ENCODE results near the gene BOLA1. TPM values are rescaled to one million over a fixed set of nuclear protein-coding genes. Genes with fewer than 3 reads are reported as not detected.

Gene BOLA1
- total and polyA plus RNA-seq, 9 donors = 11.8 to 17.6 (median 14.4) TPM

GRCh38 chr1:149915429-149916192, 16.2 kb downstream of the BOLA1 start:
- 55% methylated on average over 5 of the region's 11 CpGs for WGBS (ENCODE audit: insufficient coverage)
- DNase-seq = no peak

GRCh38 chr1:149916193-149916897, 17.0 kb downstream of the BOLA1 start:
- H3K36me3 ChIP-seq (ENCODE audit: control insufficient read depth, insufficient read depth, low read length) = no peaks in the 10 kb centered on the region
- DNase-seq = no peak
- H3K9me3 ChIP-seq (replicated peaks; ENCODE audit: control insufficient read depth, low read depth, low read length) = no peaks in the 10 kb centered on the region
- peaks cover 16% of the 10 kb centered on the region for H3K4me1 ChIP-seq (ENCODE audit: control insufficient read depth, insufficient read depth, low read length)
- peaks cover 5% of the 10 kb centered on the region for H3K27me3 ChIP-seq (ENCODE audit: control insufficient read depth, insufficient read depth, low read length)
- WGBS (ENCODE audit: insufficient coverage) = no CpG with 5 or more reads among the region's 9 CpGs
- H3K4me3 ChIP-seq (ENCODE audit: low read length) = peak overlapping the region; percentile 47
- no peak overlapping the region for H3K27ac ChIP-seq (ENCODE audit: low read length)

More at GRCh38 chr1:149915429-149916192, 16.2 kb downstream of the BOLA1 start:
- Histone ChIP-seq H3K4me3 (ENCODE audit: low read length) (no peak overlapping the region), H3K9me3 (replicated peaks; ENCODE audit: control insufficient read depth, low read depth, low read length) (no peaks in the 10 kb centered on the region), H3K27ac (ENCODE audit: low read length) (no peak overlapping the region), H3K36me3 (ENCODE audit: control insufficient read depth, insufficient read depth, low read length) (peaks cover 1% of the 10 kb centered on the region), H3K4me1 (ENCODE audit: control insufficient read depth, insufficient read depth, low read length) (peaks cover 16% of the 10 kb centered on the region), H3K27me3 (ENCODE audit: control insufficient read depth, insufficient read depth, low read length) (peaks cover 5% of the 10 kb centered on the region)

DNA sequence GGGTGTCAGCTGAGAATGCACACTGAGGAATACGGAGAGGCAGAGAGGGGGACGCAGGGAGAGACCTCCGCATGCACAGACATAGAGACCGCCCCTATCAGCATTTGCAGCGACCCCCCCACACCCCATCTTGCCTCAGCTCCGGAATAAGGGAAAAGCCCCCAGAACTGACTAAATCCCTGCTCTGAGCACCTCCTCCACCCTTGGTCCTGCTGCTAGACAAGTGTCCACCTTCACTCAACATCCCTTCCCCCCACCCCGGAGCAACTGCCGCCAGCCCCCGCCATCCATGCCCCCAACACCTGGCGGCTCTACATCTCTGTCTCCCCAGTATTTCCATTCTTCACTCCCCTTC, 17.5 kb downstream of the BOLA1 start:
- peaks cover 16% of the 10 kb centered on the region for H3K4me1 ChIP-seq (ENCODE audit: control insufficient read depth, insufficient read depth, low read length)
- peak overlapping the region; percentile 47 for H3K4me3 ChIP-seq (ENCODE audit: low read length)
- WGBS (ENCODE audit: insufficient coverage) = 2% methylated on average over 9 of the region's 10 CpGs
- H3K27ac ChIP-seq (ENCODE audit: low read length) = no peak overlapping the region
- no peaks in the 10 kb centered on the region for H3K9me3 ChIP-seq (replicated peaks; ENCODE audit: control insufficient read depth, low read depth, low read length)
- H3K27me3 ChIP-seq (ENCODE audit: control insufficient read depth, insufficient read depth, low read length) = peaks cover 5% of the 10 kb centered on the region
- no peaks in the 10 kb centered on the region for H3K36me3 ChIP-seq (ENCODE audit: control insufficient read depth, insufficient read depth, low read length)
- no peak for DNase-seq

DNA sequence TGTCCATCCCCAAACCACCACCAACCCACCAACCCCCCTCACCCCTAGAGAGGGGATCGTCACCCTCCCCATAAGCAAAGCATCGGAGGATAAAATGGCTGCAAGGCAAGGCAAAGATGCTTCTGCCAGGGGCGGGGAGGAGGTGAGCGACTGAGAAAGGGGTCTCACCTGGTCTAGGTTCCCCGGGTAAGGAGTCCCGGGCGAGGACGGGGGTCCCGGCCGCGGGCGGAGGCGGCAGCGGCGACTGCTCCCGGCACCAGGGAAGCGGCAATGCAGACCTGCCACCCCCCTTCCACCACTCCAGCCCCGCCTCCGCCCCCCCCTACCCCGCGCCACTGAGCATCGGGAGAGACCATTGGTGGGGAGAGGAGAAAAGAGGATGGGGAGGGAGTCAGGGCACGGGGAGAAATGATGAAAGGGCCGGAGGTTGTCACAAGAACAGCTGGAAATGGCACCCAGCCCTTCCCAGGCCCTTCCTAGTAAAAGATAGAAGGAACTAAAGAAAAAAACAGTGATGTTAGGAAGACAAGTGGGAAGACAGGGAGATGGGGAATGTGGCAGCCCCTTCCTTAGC, 18.3 kb downstream of the BOLA1 start, which contains the start of gene SV2A:
Gene SV2A, minus strand, starts transcription at position 274 of the 574 bp plus-strand sequence. CDS start 4,004 bp downstream, outside the sequence.
- peak; percentile 75 for DNase-seq
- no peak within 1 kb of the TSS for H3K27ac ChIP-seq (ENCODE audit: low read length)
- H3K9me3 ChIP-seq (replicated peaks; ENCODE audit: control insufficient read depth, low read depth, low read length) = no peaks in the 10 kb centered on the region
- H3K4me1 ChIP-seq (ENCODE audit: control insufficient read depth, insufficient read depth, low read length) = peaks cover 16% of the 10 kb centered on the region
- peaks cover 5% of the 10 kb centered on the region for H3K27me3 ChIP-seq (ENCODE audit: control insufficient read depth, insufficient read depth, low read length)
- peak within 1 kb of the TSS; percentile 47 for H3K4me3 ChIP-seq (ENCODE audit: low read length)
- WGBS (ENCODE audit: insufficient coverage) = 0% methylated on average over 1 of the region's 24 CpGs
- H3K36me3 ChIP-seq (ENCODE audit: control insufficient read depth, insufficient read depth, low read length) = peaks cover 5% of the 10 kb centered on the region

DNA sequence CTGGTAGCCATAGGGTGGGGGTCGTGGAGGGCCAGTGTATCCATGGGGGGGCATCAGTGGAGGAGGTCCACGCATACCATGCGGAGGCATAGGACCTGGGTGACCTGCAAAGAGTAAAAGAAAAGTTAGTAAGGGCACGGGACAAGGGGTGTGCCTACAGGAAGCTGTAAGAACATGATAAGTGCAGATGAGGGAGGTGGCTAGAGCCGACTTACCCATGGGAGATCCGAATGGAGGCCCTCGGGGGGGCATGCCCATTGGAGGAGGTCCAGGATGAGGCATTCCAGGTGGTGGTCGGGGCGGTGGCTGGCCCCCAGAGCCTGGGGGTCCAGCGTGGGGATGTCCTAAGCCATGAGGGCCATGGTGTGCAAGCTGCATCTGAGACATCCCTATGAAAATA, 24.3 kb downstream of the BOLA1 start:
- Histone ChIP-seq H3K27me3 (ENCODE audit: control insufficient read depth, insufficient read depth, low read length) (no peaks in the 10 kb centered on the region), H3K27ac (ENCODE audit: low read length) (no peak overlapping the region), H3K36me3 (ENCODE audit: control insufficient read depth, insufficient read depth, low read length) (peaks cover 43% of the 10 kb centered on the region), H3K4me3 (ENCODE audit: low read length) (no peak overlapping the region), H3K9me3 (replicated peaks; ENCODE audit: control insufficient read depth, low read depth, low read length) (no peaks in the 10 kb centered on the region), H3K4me1 (ENCODE audit: control insufficient read depth, insufficient read depth, low read length) (peaks cover 17% of the 10 kb centered on the region)
- WGBS (ENCODE audit: insufficient coverage) = 89% methylated on average over 5 of the region's 10 CpGs
- DNase-seq = no peak

GRCh38 chr1:149925345-149925744, 26.0 kb downstream of the BOLA1 start:
- DNase-seq = no peak
- no peaks in the 10 kb centered on the region for H3K27me3 ChIP-seq (ENCODE audit: control insufficient read depth, insufficient read depth, low read length)
- peaks cover 51% of the 10 kb centered on the region for H3K36me3 ChIP-seq (ENCODE audit: control insufficient read depth, insufficient read depth, low read length)
- peaks cover 31% of the 10 kb centered on the region for H3K4me1 ChIP-seq (ENCODE audit: control insufficient read depth, insufficient read depth, low read length)
- WGBS (ENCODE audit: insufficient coverage) = 100% methylated on average over 2 of the region's 3 CpGs
- no peak overlapping the region for H3K27ac ChIP-seq (ENCODE audit: low read length)
- H3K4me3 ChIP-seq (ENCODE audit: low read length) = no peak overlapping the region
- H3K9me3 ChIP-seq (replicated peaks; ENCODE audit: control insufficient read depth, low read depth, low read length) = no peaks in the 10 kb centered on the region

- WGBS (ENCODE audit: insufficient coverage) = 60% methylated on average over 1 of the region's 2 CpGs
- Histone ChIP-seq H3K27me3 (ENCODE audit: control insufficient read depth, insufficient read depth, low read length) (no peaks in the 10 kb centered on the region), H3K36me3 (ENCODE audit: control insufficient read depth, insufficient read depth, low read length) (peaks cover 51% of the 10 kb centered on the region), H3K27ac (ENCODE audit: low read length) (no peak overlapping the region), H3K4me1 (ENCODE audit: control insufficient read depth, insufficient read depth, low read length) (peaks cover 31% of the 10 kb centered on the region), H3K4me3 (ENCODE audit: low read length) (no peak overlapping the region), H3K9me3 (replicated peaks; ENCODE audit: control insufficient read depth, low read depth, low read length) (no peaks in the 10 kb centered on the region)
- DNase-seq = no peak
These were observed 26.4 kb downstream of the BOLA1 start for GRCh38 chr1:149925751-149926150.

GRCh38 chr1:149926296-149926695, 26.9 kb downstream of the BOLA1 start:
- Histone ChIP-seq H3K27ac (ENCODE audit: low read length) (no peak overlapping the region), H3K27me3 (ENCODE audit: control insufficient read depth, insufficient read depth, low read length) (no peaks in the 10 kb centered on the region), H3K4me1 (ENCODE audit: control insufficient read depth, insufficient read depth, low read length) (peaks cover 31% of the 10 kb centered on the region), H3K4me3 (ENCODE audit: low read length) (no peak overlapping the region), H3K9me3 (replicated peaks; ENCODE audit: control insufficient read depth, low read depth, low read length) (no peaks in the 10 kb centered on the region), H3K36me3 (ENCODE audit: control insufficient read depth, insufficient read depth, low read length) (peaks cover 51% of the 10 kb centered on the region)
- DNase-seq = no peak
- WGBS (ENCODE audit: insufficient coverage) = 90% methylated on average over 8 of the region's 9 CpGs

DNA sequence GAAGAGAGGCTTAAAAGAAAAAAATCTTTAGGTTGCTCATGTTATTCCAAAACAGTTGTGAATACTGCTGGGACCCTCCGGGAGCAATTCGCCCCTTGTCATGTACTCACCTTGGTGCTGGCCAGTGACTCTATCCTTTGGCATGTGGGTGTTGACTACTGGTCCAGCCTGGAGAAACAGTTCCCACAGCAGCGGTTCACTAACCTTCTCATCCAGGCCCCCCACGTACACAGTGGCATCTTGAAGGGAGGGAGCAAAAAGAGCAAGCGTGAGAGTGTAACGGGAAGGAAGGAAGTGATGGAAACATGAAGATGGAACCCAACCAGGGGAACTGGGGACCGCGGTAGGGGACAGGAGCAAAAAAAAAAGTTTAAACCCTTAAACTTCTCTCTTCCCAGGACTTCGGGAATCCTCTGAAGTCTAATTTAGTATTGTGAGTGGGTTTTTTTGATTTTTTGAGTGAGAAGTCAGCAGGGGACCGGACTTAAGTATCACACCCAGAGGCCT, 27.7 kb downstream of the BOLA1 start:
- H3K36me3 ChIP-seq (ENCODE audit: control insufficient read depth, insufficient read depth, low read length) = peaks cover 57% of the 10 kb centered on the region
- no peaks in the 10 kb centered on the region for H3K9me3 ChIP-seq (replicated peaks; ENCODE audit: control insufficient read depth, low read depth, low read length)
- no CpG with 5 or more reads among the region's 10 CpGs for WGBS (ENCODE audit: insufficient coverage)
- peak overlapping the region; percentile 97 for H3K4me3 ChIP-seq (ENCODE audit: low read length)
- peak overlapping the region; percentile 98 for H3K27ac ChIP-seq (ENCODE audit: low read length)
- no peak for DNase-seq
- no peaks in the 10 kb centered on the region for H3K27me3 ChIP-seq (ENCODE audit: control insufficient read depth, insufficient read depth, low read length)
- H3K4me1 ChIP-seq (ENCODE audit: control insufficient read depth, insufficient read depth, low read length) = peaks cover 31% of the 10 kb centered on the region
